Mesenteric fat pad (tissue), 1 donor: ENCODE data around the gene MAP2K2. TPM values are rescaled to one million over a fixed set of nuclear protein-coding genes. Genes with fewer than 3 reads are reported as not detected.

Experiments used
- DNase-seq: peaks from one replicate; pipeline ENCODE4 v3.0.0-alpha.2; 2020; ENCODE audit warnings: low spot score
- total RNA-seq: library from RNA; stranded (reverse); fragmentation: NEBNext Ultra II Directional; extraction: Animal tissue kit (Norgen Biotek cat#: 25700); gene quantifications from one replicate; pipeline ENCODE4 v1.2.1, GENCODE V29; 2021
- donor health status: DM: yes; HTN: yes; CAD: no.

The MAP2K2 gene
- total RNA-seq, 1 donor from 2014 or later = 110 TPM

GRCh38 chr19:4100647-4101495 lies 23.1 kb downstream of the MAP2K2 start:
- DNase-seq = no peak

DNA sequence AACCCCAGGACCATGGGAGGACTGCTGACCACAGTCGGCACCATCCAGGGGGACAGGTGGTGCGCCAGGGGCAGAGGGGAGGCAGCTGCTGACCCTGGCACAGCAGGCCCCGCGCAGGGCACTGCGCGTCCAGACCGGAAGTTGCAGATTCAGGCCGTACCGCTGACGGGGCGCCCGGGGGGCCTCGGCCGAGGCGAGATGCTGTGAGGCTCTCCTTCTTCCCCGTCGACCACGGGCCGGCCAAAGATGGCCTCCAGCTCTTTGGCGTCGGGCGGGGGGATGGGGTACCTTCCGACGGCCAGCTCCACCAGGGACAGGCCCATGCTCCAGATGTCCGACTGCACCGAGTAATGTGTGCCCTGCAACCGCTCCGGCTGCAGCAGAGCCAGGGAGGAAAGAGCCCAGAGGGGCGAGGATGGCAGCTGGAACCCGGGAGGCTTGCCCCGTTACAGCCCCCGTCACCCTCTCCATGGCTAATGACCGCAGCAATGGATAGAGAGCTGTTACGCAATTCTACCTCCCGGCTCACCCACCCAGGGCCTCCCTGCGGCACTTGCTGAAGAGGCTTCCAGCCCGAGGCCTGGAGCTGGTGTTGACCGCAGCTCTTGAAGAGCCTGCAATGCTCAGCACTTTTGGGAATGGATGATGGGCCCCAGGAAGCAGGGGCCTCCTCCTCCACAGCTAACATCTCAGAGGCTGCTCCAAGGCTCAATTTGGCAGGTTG lies 24.7 kb downstream of the MAP2K2 start:
- DNase-seq = no peak

DNA sequence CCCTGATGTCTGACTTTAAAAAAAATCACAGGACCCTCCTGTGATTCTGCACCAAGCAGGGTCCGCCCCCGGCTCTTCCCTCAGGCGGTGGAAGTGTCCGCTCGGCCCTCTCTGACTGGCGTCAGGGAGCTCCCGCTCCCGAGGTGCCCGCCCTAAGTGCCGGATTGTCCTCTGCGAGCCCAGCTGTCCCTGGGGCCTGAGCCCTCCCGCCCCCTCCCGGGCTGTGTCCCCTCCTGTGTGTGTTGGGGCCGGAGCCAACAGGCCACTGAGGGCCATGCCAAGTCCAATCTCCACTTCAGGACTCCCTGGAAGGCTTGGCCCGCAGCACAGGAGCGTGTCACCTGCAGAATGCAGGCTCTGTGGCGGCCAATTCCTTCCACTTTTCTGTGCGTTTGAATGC lies 25.4 kb downstream of the MAP2K2 start:
- no peak for DNase-seq

- no peak for DNase-seq
These were observed 26.4 kb downstream of the MAP2K2 start for GRCh38 chr19:4097501-4097900.

GRCh38 chr19:4096049-4096892 lies 27.7 kb downstream of the MAP2K2 start:
- DNase-seq = no peak

- DNase-seq = no peak
These were observed 28.5 kb downstream of the MAP2K2 start for GRCh38 chr19:4095488-4095844.

GRCh38 chr19:4094761-4095487 lies 29.0 kb downstream of the MAP2K2 start:
- DNase-seq = no peak

DNA sequence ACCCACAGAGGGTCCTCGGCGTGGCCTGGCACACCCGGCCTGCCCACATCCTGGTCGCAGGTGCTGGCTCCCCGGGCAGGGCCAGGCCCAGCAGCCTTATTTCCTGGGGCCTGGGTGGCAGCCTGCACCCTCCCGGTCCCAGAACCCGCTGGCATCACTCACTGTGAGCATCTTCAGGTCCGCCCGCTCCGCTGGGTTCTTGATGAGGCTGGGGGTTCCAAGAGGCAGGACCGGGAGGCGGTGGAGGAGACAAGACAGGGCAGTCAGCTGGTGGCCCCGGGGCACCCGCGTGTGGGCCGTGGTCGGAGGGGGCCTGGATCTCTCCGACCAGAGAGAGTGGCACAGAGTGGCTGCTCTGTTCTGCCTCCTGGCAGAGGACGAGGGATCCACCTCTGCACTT lies 29.6 kb downstream of the MAP2K2 start:
- DNase-seq = no peak

- DNase-seq = no peak
These were observed 30.2 kb downstream of the MAP2K2 start for GRCh38 chr19:4093643-4094175.

DNA sequence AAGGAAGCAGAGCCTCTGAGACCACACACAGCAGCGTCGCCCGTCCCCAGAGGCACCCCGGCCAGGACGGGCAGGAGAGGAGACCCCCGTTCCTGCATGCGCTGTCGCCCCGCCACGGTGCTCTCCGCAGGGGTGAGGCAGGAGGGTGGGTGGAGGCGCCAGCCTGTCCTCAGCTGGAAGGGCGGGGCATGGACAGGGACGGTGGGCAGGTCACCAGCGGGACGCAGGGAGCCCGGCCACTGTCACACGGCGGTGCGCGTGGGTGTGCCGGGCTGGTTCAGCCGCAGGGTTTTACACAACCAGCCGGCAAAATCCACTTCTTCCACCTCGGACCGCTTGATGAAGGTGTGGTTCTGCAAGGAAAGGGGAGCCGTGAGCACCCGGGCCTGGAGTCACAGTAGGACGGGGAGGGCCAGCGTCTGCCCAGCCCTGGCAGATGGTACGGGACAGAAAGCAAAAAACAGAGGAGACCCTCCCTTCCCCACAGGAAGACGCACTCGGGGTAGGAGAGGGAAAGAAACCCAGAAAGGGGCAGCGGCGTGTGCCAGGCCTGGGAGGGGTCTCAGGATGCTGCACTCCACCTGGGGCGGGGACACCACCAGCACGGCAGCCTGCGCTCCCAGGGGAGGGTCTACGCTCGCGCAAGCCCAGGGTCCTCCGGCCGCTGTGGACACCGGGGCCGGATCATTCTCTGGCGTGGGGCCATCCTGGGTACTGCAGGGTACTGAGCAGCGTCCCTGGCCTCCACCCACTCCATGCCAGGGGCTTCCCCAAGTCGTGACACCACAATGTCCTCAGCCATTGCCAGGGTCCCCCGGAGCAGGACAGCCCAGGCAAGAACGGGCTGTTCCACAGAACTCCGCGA lies 33.3 kb downstream of the MAP2K2 start:
- DNase-seq = no peak

DNA sequence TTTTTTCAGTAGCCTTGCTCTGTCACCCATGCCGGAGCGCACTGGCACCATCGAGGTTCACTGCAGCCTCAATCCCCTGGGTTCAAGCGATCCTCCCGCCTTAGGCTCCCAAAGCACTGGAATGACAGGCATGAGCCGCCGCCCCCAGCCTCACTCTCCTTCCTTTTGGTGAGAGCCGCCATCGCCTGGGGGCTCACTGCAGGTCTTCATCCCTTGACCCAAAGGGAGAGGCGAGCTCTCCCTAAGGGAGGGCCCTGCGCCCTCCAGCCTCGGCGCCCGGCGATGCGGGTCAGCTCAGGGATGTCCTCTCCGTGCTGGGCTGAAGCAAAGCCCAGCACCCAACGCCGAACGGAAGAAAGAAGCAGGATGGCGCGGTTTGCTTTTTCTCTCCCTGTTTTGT lies 34.0 kb downstream of the MAP2K2 start:
- no peak for DNase-seq

GRCh38 chr19:4089400-4089908 lies 34.5 kb downstream of the MAP2K2 start:
- DNase-seq = no peak

DNA sequence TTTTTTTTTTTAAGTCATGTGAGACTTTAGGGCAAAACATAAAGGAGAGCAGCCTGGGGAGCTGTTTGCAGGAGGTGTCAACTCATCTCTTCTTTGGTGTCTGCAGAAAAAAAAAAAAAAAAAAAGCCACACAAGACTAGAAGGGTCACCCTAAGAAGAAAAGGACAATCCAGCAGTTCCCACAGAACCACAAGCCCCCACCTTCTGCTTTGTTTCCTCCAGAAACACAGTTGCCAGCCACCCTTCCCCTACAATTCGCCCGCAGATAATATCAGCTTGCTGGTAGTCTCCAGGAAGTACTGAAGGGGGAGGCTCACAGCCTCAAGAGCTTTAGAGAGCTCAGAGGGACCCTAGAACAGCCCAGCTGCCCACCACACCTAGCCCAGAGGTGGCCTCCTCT lies 34.9 kb downstream of the MAP2K2 start:
- DNase-seq = no peak

- DNase-seq = no peak
These were observed 35.9 kb downstream of the MAP2K2 start for GRCh38 chr19:4087787-4088679.

DNA sequence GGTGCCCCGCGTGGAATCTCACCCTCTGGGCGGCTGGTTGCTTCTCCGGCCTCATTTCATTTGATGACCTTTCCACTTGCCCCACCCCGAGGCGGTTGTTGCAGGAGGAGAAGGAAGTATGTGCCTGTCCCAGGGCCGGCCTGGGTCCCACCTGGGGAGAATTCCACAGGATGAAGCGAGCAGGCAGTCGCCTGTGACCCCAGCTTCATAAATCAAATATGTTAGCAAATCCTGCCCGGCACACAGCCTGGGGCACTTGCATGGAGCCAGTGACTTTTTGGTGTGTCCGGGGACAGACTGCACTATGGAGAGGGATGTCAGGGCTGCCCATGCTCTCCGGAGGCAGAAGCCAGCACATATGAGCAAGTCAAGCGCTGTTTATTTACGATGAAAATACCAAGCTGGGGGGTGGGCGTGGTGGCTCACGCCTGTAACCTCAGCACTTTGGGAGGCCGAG lies 37.5 kb downstream of the MAP2K2 start:
- DNase-seq = no peak

GRCh38 chr19:4084547-4084877 lies 39.4 kb downstream of the MAP2K2 start:
- DNase-seq = no peak

DNA sequence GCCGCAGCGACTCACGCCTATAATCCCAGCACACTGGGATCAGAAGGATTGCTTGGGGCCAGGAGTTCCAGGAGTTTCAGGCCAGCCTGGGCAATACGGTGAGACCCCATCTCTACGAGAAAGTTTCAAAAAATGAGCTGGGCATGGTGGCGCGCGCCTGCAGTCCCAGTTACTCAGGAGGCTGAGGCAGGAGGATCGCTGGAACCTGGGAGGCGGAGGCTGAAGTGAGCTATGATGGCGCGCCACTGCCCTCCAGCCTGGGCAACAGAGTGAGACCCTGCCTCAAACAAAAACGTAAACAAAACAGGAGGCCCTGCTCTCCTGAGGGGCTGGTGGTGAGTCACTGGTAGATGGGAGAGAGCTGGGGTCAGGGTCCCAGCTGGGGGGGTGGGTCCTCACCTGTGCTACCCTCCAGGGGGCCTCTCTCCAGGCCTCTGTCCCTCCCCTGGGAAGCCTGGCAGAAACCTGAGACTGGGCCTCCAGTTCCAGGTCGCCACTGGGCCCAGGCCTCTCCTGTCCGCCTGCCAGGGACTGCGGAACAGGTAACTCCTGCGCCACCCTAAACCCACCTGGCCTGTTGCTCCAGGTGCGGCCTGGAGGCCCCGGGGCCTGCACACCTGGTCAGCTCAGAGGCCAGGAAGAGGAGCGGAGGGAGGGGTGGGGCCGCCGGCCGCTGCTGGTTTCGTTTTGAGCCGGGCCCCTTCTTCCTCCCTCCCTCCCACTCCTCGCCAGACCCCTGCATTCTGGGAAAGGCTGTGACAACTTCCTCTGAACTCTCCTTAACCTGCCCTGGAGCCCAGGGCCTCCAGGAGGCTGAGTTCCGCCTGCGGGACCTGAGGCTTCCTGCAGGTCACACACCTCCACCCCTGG lies 40.0 kb downstream of the MAP2K2 start:
- DNase-seq = no peak

- DNase-seq = no peak
These were observed 41.8 kb downstream of the MAP2K2 start for GRCh38 chr19:4082172-4082571.
